Adipocyte (in vitro differentiated cells): ENCODE data around the gene MAPK1IP1L.
"Not testable (repeated sequence)": the region's sequence is repeated elsewhere in the genome, so short reads cannot be mapped to it uniquely, and the experiment has no call there.

Experiments
- DNase-seq: peaks from one replicate; pipeline ENCODE4 v3.0.0-alpha.2; 2015; ENCODE audit warnings: low read depth
- H3K27me3 ChIP-seq: replicated peaks from 2 replicates; pipeline ENCODE4 v1.7.0; 2013; ENCODE audit warnings: mild to moderate bottlenecking, low read length, moderate library complexity; ENCODE audit not compliant: control insufficient read depth, insufficient read depth
- H3K36me3 ChIP-seq: 2 replicates; pipeline ENCODE4 v1.7.0; 2013; ENCODE audit warnings: low read length, mild to moderate bottlenecking, moderate library complexity; ENCODE audit not compliant: control insufficient read depth, insufficient read depth, severe bottlenecking
- H3K4me1 ChIP-seq: 2 replicates; pipeline ENCODE4 v1.7.0; 2013; ENCODE audit warnings: mild to moderate bottlenecking, low read length, moderate library complexity; ENCODE audit not compliant: control insufficient read depth, insufficient read depth
- H3K4me3 ChIP-seq: 2 replicates; pipeline ENCODE4 v1.7.0; 2013; ENCODE audit warnings: mild to moderate bottlenecking, low read length, moderate library complexity
- H3K9ac ChIP-seq: 2 replicates; pipeline ENCODE4 v1.7.0; 2013; ENCODE audit warnings: mild to moderate bottlenecking, low read length, moderate library complexity
- H3K9me3 ChIP-seq: 2 replicates; pipeline ENCODE4 v1.7.0; 2013; ENCODE audit warnings: mild to moderate bottlenecking, low read length, moderate library complexity; ENCODE audit not compliant: control insufficient read depth

The MAPK1IP1L gene

GRCh38 chr14:55051423-55052268 is at the start of gene MAPK1IP1L:
Gene MAPK1IP1L (plus strand): TSS chr14:55051647. CDS start chr14:55061684, 10,037 bp downstream.
- H3K9ac ChIP-seq: peak within 1 kb of the TSS; percentile 100
- peak within 1 kb of the TSS; percentile 100 for H3K4me3 ChIP-seq
- H3K4me1 ChIP-seq: peaks cover 23% of the 10 kb centered on the region
- H3K9me3 ChIP-seq: no peaks in the 10 kb centered on the region
- DNase-seq: peak; percentile 95
- peaks cover 4% of the 10 kb centered on the region for H3K36me3 ChIP-seq
- no peaks in the 10 kb centered on the region for H3K27me3 ChIP-seq

GRCh38 chr14:55005071-55005470 is 46.4 kb upstream of the MAPK1IP1L start:
- H3K36me3 ChIP-seq: peaks cover 5% of the 10 kb centered on the region
- H3K9ac ChIP-seq: no peak overlapping the region
- no peaks in the 10 kb centered on the region for H3K4me1 ChIP-seq
- no peaks in the 10 kb centered on the region for H3K9me3 ChIP-seq
- no peaks in the 10 kb centered on the region for H3K27me3 ChIP-seq
- no peak overlapping the region for H3K4me3 ChIP-seq
- DNase-seq: no peak

DNA sequence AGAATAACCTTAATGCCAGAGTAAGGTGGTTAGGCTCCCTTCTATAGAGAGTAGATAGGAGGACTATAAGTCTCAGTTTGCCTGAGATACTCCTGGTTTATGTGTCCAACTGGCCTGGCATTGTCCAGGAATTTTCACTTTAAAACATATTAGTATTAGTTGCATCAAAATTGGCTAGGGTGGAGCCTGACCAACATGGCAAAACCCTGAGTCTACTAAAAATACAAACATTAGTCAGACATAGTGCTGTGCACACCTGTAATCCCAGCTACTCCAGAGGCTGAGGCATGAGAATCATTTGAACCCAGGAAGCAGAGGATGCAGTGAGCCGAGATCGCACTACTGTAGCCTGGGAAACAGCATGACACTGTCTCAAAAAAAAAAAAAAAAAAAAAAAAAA is 36.4 kb upstream of the MAPK1IP1L start:
- no peaks in the 10 kb centered on the region for H3K36me3 ChIP-seq
- no peak overlapping the region for H3K9ac ChIP-seq
- no peaks in the 10 kb centered on the region for H3K4me1 ChIP-seq
- no peak for DNase-seq
- H3K9me3 ChIP-seq: no peaks in the 10 kb centered on the region
- no peak overlapping the region for H3K4me3 ChIP-seq
- no peaks in the 10 kb centered on the region for H3K27me3 ChIP-seq

GRCh38 chr14:55019968-55020554 is 31.4 kb upstream of the MAPK1IP1L start:
- DNase-seq: no peak
- Histone ChIP-seq H3K9ac (no peak overlapping the region), H3K4me3 (no peak overlapping the region), H3K27me3 (no peaks in the 10 kb centered on the region), H3K9me3 (no peaks in the 10 kb centered on the region), H3K4me1 (no peaks in the 10 kb centered on the region), H3K36me3 (no peaks in the 10 kb centered on the region)

- H3K4me1 ChIP-seq: peaks cover 24% of the 10 kb centered on the region
- not testable (repeated sequence) for H3K9me3 ChIP-seq, DNase-seq, H3K9ac ChIP-seq, H3K36me3 ChIP-seq, H3K27me3 ChIP-seq, H3K4me3 ChIP-seq
Observed at GRCh38 chr14:55024365-55024764, 27.1 kb upstream of the MAPK1IP1L start.

DNA sequence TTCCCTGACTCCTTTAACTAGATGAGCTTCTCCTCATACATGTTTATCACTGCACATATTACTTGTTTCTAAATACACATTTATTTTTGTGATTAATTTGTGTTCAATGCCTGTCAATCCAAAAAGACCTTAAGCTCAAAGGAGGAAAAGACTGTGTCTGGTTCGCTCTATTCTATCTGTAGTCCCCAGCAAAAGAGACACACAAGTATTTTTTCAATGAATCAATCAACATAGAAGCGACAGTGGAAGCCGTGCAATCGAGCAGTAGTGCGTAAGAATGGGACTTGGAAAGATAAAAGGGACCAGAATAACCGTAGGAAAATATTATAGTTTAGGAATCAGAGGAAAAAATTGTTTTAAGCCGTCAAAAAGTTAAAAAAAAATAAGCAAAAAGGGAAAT is 25.5 kb upstream of the MAPK1IP1L start:
- no peak for DNase-seq
- no peaks in the 10 kb centered on the region for H3K27me3 ChIP-seq
- H3K4me3 ChIP-seq: peak overlapping the region; percentile 92
- no peaks in the 10 kb centered on the region for H3K9me3 ChIP-seq
- H3K4me1 ChIP-seq: peaks cover 28% of the 10 kb centered on the region
- no peaks in the 10 kb centered on the region for H3K36me3 ChIP-seq
- peak overlapping the region; percentile 87 for H3K9ac ChIP-seq

GRCh38 chr14:55026441-55026792 is 25.0 kb upstream of the MAPK1IP1L start:
- Histone ChIP-seq H3K4me3 (peak overlapping the region; percentile 92), H3K36me3 (no peaks in the 10 kb centered on the region), H3K4me1 (peaks cover 33% of the 10 kb centered on the region), H3K9ac (peak overlapping the region; percentile 87), H3K9me3 (no peaks in the 10 kb centered on the region), H3K27me3 (no peaks in the 10 kb centered on the region)
- DNase-seq: peak; percentile 56

DNA sequence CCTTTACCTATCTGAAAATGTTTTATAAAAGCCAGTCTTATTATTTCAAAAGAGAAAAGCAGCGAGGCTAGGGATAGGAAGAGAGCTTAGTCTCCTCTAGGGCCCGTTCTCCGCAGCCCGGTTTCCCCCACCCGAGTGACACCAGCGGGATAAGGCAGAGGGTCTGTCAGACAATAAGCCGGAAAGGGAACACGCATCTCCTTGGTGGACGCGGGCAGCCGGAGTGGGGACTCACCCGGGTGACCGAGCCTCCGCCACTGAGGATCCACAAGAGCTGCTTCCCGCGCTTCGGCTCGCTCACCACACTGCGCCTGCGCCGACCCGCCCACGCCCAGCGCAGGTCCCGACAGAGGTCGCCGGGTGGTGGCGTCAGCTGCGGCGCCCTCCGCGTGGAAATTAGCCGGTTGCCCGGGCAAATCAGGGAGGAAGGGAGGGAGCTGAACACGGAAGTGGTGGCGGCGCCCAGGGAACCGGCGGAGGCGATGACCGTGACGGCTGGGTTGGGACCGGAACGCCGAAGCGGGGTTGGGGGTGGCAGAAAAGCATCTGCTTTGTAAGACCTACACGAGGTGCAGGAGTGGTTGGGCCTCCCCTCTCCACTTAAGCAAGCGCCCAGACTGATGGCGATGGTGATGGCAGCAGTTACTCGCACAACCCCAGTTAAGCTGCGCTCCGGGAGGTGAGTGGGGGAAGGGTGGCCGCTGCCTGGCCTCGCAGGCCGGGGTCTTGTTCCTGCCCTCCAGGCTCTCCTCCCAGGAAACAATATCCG is 24.5 kb upstream of the MAPK1IP1L start, which contains the start of the genes SOCS4 and WDHD1:
SOCS4 (plus strand) TSS at position 444 of the 769 bp plus-strand sequence. CDS start 15,806 bp downstream, outside the sequence.
WDHD1 (minus strand) TSS at position 307 of the 769 bp plus-strand sequence. CDS start 312 bp downstream, outside the sequence.
- peak within 1 kb of the TSS; percentile 87 for H3K9ac ChIP-seq

DNA sequence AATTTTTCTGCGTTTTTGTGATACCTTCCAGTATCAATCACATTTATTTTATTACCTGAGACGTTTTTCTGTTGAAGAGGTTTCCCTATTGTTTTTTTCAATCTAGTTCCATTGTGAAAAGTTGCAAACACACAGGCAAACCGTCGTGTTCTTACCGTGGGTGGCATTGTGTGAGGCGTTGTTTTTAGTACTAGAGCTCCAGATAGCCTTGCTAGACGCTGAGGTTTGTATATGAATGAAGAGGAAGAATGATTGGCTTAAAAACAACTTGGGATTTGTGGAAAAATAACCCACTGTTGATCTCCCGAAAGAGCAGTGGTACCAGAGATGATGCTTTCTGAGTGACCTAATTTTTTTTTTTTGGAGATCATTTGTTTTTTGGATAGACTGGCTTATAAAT is 23.4 kb upstream of the MAPK1IP1L start:
- H3K9me3 ChIP-seq: no peaks in the 10 kb centered on the region
- H3K27me3 ChIP-seq: no peaks in the 10 kb centered on the region
- H3K4me1 ChIP-seq: peaks cover 39% of the 10 kb centered on the region
- H3K36me3 ChIP-seq: no peaks in the 10 kb centered on the region
- H3K4me3 ChIP-seq: peak overlapping the region; percentile 92
- DNase-seq: peak; percentile 43
- H3K9ac ChIP-seq: peak overlapping the region; percentile 87

More for the DNA sequence above, 24.5 kb upstream of the MAPK1IP1L start, which contains the start of the genes SOCS4 and WDHD1:
- DNase-seq: peak; percentile 97
- Histone ChIP-seq H3K4me3 (peak within 1 kb of the TSS; percentile 92), H3K36me3 (no peaks in the 10 kb centered on the region), H3K4me1 (peaks cover 38% of the 10 kb centered on the region), H3K27me3 (no peaks in the 10 kb centered on the region), H3K9me3 (no peaks in the 10 kb centered on the region)

DNA sequence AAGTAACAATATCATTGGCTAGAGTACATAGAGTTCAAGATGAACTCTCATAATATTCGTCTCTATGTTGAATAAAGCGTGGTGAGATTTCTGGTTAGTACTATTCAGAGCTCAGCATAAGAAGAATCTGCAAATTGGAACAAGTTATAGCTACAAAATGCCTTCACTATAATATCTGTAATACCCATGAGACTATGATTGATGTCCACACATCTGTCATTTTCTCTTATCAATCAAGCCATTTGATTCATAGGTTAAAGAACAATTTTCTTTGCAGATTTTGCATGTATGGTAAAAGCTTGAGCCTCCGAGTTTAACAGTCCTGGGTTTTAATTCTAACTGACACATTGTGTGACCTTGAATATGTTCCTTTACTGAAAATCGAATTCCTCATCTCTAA is 23.0 kb upstream of the MAPK1IP1L start:
- H3K36me3 ChIP-seq: no peaks in the 10 kb centered on the region
- H3K27me3 ChIP-seq: no peaks in the 10 kb centered on the region
- peak overlapping the region; percentile 87 for H3K9ac ChIP-seq
- no peaks in the 10 kb centered on the region for H3K9me3 ChIP-seq
- H3K4me1 ChIP-seq: peaks cover 39% of the 10 kb centered on the region
- DNase-seq: no peak
- H3K4me3 ChIP-seq: peak overlapping the region; percentile 92

GRCh38 chr14:55031190-55031589 is 20.3 kb upstream of the MAPK1IP1L start:
- no peak for DNase-seq
- Histone ChIP-seq H3K27me3 (no peaks in the 10 kb centered on the region), H3K9me3 (no peaks in the 10 kb centered on the region), H3K36me3 (peaks cover 13% of the 10 kb centered on the region), H3K4me3 (no peak overlapping the region), H3K4me1 (peaks cover 35% of the 10 kb centered on the region), H3K9ac (peak overlapping the region; percentile 27)
